Effector memory CD4-positive, alpha-beta T cell (primary cell): Measurements from ENCODE around the gene CPB2.
A peak's percentile ranks its signal among the peaks of the same experiment; 100 is the strongest.

Experiments used
- DNase-seq, 3 donors: peaks; one replicate each; pipeline ENCODE4 v3.0.0-alpha.2; 2020
- H3K27ac ChIP-seq: 2 replicates; pipeline ENCODE4 v1.7.0; 2013; ENCODE audit warnings: mild to moderate bottlenecking, low read length, moderate library complexity; ENCODE audit not compliant: insufficient read depth, poor library complexity, severe bottlenecking
- H3K27me3 ChIP-seq: replicated peaks from 2 replicates; pipeline ENCODE4 v1.7.0; 2013; ENCODE audit warnings: mild to moderate bottlenecking, low read length; ENCODE audit not compliant: insufficient read depth, control insufficient read depth, poor library complexity, severe bottlenecking
- H3K36me3 ChIP-seq: 2 replicates; pipeline ENCODE4 v1.7.0; 2013; ENCODE audit warnings: mild to moderate bottlenecking, low read length, moderate library complexity; ENCODE audit not compliant: control insufficient read depth, insufficient read depth
- H3K4me1 ChIP-seq: 2 replicates; pipeline ENCODE4 v1.7.0; 2013; ENCODE audit warnings: low read length, mild to moderate bottlenecking; ENCODE audit not compliant: control insufficient read depth, insufficient read depth, poor library complexity, severe bottlenecking
- H3K4me3 ChIP-seq: 2 replicates; pipeline ENCODE4 v1.7.0; 2013; ENCODE audit warnings: low read length, low read depth, mild to moderate bottlenecking; ENCODE audit not compliant: insufficient read depth, poor library complexity, severe bottlenecking
- H3K9me3 ChIP-seq: 2 replicates; pipeline ENCODE4 v1.7.0; 2013; ENCODE audit warnings: mild to moderate bottlenecking, low read length, moderate library complexity; ENCODE audit not compliant: control insufficient read depth

Gene CPB2

DNA sequence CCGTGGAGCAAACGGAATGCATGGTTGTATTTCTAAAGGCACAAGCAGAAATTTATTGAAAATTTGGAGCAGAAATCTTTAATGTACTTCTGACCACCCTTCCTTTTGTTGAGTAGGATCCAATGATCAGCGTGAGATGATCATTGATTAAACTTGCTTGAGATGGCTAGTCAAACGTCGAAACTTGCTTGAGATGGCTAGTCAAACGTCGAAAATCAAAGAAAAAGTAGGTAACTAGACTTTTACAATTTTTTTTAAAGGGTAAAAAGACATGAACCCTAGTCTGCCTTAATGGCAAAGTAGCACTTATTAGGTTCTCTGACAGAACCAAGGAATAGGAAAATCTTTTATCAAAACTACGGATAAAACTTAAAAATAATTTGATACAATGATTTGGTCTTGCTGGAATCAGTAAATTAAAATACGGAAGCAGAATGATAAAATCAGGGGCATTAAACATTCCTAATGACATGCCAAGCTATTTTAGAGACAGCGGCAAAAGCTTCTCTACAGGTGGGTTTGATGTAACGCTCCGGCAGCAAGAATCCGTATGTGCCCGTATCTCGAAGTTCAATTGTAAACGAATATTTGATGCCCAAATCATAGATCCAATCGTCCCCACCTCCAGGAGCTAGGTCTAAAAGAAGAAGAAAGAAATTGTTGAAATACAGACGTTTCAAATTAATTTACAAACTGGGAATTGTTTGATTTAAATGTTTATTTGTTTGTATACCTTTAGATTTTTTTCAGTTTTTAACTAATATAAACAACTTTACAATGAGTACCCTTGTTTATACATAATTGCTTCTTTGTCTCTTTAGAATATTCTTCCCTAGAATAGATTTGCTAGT is 51.4 kb downstream of the CPB2 start:
- DNase-seq, result no peak
- Histone ChIP-seq H3K4me1 (peaks cover 9% of the 10 kb centered on the region), H3K9me3 (no peaks in the 10 kb centered on the region), H3K36me3 (no peaks in the 10 kb centered on the region), H3K27me3 (no peaks in the 10 kb centered on the region), H3K27ac (peak overlapping the region; percentile 96), H3K4me3 (peak overlapping the region; percentile 94)

DNA sequence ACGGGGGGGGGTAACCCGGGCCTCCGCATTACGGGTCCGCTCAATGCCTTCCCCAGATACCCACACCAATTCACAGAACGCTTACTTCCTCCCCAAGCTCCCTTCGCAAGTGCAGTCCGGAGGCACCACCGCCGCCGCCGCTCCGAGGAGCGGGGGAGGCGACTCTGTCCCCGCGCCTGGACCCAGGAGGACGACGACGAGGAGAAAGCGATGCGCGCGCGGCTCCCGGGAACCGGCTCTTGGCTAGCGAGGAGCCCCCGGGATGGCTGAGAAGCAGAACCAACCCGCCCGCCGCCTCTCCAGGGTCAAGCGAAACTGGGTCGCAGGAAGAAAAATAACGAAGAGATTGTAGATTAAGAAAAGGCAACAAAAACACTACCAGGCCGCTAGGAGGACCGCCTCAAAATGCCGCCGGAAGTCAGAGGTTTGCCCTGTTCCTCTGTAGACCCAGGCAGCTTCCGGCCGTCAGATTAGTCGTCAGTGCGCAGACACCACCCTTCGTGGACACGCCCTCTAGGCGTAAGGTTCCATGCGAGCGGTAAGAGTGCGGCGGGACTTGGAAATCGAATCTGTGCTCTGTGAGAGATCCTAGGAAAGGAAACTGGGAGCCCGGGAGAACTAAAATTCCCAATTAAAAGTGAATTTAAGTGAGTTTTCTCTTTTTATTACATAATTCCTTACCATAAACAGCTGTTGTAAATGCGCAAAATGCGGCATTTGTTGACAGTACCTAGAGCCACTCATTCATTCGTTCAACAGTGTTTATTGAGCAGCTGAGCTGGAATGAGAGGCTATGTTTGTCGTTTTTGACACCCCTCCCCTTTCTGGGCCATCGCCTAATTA is 52.3 kb downstream of the CPB2 start, which contains the start of gene ZC3H13:
ZC3H13 (minus strand) TSS at position 428 of the 843 bp plus-strand sequence. CDS start 7,239 bp downstream, outside the sequence.
- Histone ChIP-seq H3K27ac (peak within 1 kb of the TSS; percentile 96), H3K36me3 (no peaks in the 10 kb centered on the region), H3K4me3 (peak within 1 kb of the TSS; percentile 94), H3K27me3 (no peaks in the 10 kb centered on the region), H3K4me1 (peaks cover 9% of the 10 kb centered on the region), H3K9me3 (no peaks in the 10 kb centered on the region)
- peak; percentile 87 to 92 (median 88) for DNase-seq

DNA sequence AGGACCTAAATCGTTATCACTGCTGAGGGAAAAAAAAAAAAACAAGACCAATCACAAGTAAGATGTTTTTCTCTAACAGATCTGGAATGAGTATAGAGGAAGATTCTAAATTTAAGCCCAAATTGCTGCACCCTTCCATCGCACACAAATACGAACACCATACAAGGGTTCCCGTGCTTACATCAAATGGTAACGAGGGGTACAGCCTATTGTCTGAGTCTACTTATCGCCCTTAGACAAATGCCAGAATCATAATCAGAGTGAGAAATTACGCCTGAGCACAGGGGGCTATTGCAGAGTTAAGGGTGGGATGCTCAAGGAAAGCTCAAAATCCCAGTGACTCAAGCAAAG is 52.9 kb downstream of the CPB2 start:
- peak overlapping the region; percentile 94 for H3K4me3 ChIP-seq
- H3K27ac ChIP-seq, result peak overlapping the region; percentile 96
- no peak for DNase-seq
- no peaks in the 10 kb centered on the region for H3K27me3 ChIP-seq
- no peaks in the 10 kb centered on the region for H3K9me3 ChIP-seq
- no peaks in the 10 kb centered on the region for H3K36me3 ChIP-seq
- H3K4me1 ChIP-seq, result peaks cover 9% of the 10 kb centered on the region

DNA sequence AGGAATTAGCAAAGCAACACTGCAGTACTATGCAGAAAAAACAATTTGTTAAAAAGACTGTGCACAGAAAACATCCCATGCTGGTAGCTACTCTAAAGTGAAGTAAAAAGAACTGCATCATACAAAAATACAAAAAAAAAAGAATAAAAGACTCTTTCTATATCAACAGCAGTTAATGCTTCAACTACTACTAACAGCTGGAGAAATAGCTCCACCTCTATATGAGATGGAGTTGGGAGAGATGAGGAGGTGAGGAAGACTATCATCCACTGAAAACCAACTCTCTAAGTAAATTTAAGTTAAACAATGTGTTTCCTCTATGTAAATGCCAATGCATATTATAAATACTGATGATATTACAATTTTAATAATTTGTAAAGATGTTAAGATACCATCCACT is 54.1 kb downstream of the CPB2 start:
- Histone ChIP-seq H3K27ac (no peak overlapping the region), H3K36me3 (no peaks in the 10 kb centered on the region), H3K27me3 (no peaks in the 10 kb centered on the region), H3K4me3 (no peak overlapping the region), H3K9me3 (no peaks in the 10 kb centered on the region), H3K4me1 (peaks cover 9% of the 10 kb centered on the region)
- no peak for DNase-seq

DNA sequence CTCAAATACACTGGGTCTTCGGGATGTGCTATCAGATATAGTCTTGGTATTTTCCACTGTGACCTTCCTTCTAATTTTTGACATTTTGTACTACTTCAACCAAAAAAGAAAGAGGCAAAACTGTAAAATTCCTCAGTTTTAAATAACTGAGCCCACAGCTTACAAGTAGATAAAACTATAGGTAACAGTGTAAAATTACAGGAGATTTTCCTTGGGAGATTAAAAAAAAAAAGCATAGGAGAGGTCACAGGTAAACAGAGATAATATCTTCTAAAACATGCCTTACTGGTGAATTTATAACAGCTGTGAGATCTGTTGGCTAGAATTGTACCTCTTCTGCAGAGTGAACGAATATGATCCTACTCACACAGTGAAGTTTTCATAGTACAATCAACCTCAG is 59.4 kb downstream of the CPB2 start:
- Histone ChIP-seq H3K4me1 (no peaks in the 10 kb centered on the region), H3K4me3 (no peak overlapping the region), H3K9me3 (no peaks in the 10 kb centered on the region), H3K27me3 (no peaks in the 10 kb centered on the region), H3K27ac (no peak overlapping the region), H3K36me3 (peaks cover 16% of the 10 kb centered on the region)
- no peak for DNase-seq

DNA sequence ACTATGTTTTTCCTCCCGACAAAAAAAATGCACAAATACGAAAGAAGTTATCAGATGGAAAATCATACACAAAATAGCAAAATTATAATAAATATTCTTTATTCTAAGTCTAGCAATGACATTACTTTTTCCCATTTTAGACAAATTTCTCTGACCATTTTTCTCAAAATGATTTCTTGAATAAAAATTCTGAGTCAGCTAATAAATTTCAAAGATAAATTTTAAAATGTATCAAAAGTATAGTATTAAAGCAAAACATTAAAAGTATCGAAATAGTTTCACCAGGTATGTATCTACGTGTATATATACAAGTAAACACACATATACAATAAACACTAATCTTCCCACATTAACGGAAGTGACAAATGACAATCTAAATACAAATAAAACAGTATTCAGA is 61.2 kb downstream of the CPB2 start:
- Histone ChIP-seq H3K27me3 (no peaks in the 10 kb centered on the region), H3K27ac (no peak overlapping the region), H3K4me3 (no peak overlapping the region), H3K4me1 (no peaks in the 10 kb centered on the region), H3K9me3 (no peaks in the 10 kb centered on the region), H3K36me3 (peaks cover 30% of the 10 kb centered on the region)
- no peak for DNase-seq

DNA sequence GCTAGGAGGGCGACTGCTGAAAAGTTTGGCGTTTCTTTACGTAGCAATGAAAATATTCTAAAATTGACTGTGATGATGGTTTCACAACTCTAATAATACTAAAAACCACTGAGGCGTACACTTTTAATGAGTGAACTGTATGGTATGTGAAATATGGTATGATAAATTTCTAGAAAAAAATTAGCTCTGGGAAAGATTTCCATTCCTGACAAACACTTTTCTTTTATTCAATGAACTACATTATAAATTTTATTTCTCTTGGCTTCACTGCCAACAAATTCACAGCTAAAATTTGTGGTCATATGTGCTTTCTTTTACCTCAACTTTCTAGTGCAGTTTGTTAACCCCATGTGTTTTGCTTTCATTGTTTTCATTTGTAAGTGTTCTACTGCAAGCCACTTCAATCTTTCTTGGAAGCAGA is 63.4 kb downstream of the CPB2 start:
- Histone ChIP-seq H3K4me3 (no peak overlapping the region), H3K9me3 (no peaks in the 10 kb centered on the region), H3K4me1 (no peaks in the 10 kb centered on the region), H3K36me3 (peaks cover 34% of the 10 kb centered on the region), H3K27me3 (no peaks in the 10 kb centered on the region), H3K27ac (no peak overlapping the region)
- no peak for DNase-seq

DNA sequence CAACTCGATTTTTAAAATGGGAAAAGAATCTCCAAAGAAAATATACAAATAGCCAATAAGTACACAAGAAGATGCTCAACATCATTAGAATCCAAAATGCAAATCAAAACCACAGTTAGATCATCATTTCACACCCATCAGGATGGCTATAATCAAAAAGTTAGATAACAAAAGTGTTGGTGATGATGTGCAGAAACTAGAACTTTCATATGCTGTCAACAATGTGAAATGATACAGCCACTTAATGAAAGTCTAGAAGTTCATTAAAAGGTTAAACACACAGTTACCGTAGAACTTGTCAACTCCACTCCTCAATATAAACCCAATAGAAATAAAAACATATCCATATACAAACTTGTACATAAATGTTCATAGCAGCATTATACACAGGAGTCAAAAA is 64.1 kb downstream of the CPB2 start:
- Histone ChIP-seq H3K4me3 (no peak overlapping the region), H3K9me3 (no peaks in the 10 kb centered on the region), H3K27me3 (no peaks in the 10 kb centered on the region), H3K27ac (no peak overlapping the region), H3K4me1 (no peaks in the 10 kb centered on the region), H3K36me3 (peaks cover 37% of the 10 kb centered on the region)
- DNase-seq, result no peak

DNA sequence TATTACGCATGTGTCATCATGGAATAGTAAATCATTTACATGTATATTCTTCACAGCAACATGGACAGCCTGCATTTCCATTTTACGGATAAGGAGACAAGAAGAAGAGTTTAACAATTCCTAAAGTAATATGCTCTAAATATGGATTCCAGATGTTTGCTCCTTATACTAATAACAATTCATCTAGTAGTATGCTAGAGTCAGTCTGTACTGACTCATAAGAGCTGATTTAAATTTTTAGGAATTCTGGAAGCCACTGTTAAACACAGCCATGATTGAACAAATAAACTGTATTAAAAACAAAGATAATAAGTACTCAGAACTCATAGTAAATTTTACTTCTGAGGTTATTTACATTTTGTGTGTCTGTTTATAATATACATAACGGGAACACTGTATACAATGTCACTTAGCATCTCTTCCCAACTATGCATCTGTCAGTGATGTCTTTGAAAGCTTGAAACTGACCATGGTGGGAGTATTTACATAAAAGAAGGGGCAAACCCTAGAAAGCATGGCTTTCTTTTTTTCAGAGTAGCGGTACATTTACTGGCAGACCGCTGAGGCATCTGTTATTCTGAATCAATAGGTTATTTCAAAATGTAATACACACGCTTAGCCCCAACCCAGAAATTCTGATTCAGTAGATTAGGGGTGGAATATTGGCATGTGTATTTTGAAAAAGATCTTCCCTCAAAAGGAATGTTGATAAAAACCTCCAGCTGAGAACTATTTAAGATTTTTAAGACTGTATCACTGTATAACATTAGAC is 65.2 kb downstream of the CPB2 start:
- Histone ChIP-seq H3K9me3 (no peaks in the 10 kb centered on the region), H3K27me3 (no peaks in the 10 kb centered on the region), H3K27ac (no peak overlapping the region), H3K36me3 (peaks cover 33% of the 10 kb centered on the region), H3K4me3 (no peak overlapping the region), H3K4me1 (no peaks in the 10 kb centered on the region)
- DNase-seq, result no peak
